Chondrocyte (in vitro differentiated cells): ENCODE measurements around the gene UBASH3A. TPM values are rescaled to one million over a fixed set of nuclear protein-coding genes. Genes with fewer than 3 reads are reported as not detected.

Experiments used
- DNase-seq: peaks from one replicate; pipeline ENCODE4 v3.0.0; 2021; ENCODE audit warnings: mixed read lengths, low spot score
- H3K27ac Mint-ChIP-seq: one replicate; pipeline ENCODE4 v1.8.0; 2021; ENCODE audit warnings: mild to moderate bottlenecking, moderate library complexity, mixed read lengths; ENCODE audit not compliant: unreplicated experiment
- H3K27me3 Mint-ChIP-seq: 2 replicates; pipeline ENCODE4 v1.8.0; 2021; ENCODE audit warnings: low read depth, mixed read lengths
- H3K36me3 Mint-ChIP-seq: 2 replicates; pipeline ENCODE4 v1.8.0; 2021; ENCODE audit warnings: low read depth, mixed read lengths
- H3K4me1 Mint-ChIP-seq: 2 replicates; pipeline ENCODE4 v1.8.0; 2021; ENCODE audit warnings: low read depth, mild to moderate bottlenecking, mixed read lengths
- H3K4me3 Mint-ChIP-seq: one replicate; pipeline ENCODE4 v1.8.0; 2021; ENCODE audit warnings: mild to moderate bottlenecking, moderate library complexity, mixed read lengths; ENCODE audit not compliant: unreplicated experiment
- H3K9me3 Mint-ChIP-seq: 2 replicates; pipeline ENCODE4 v1.8.0; 2021; ENCODE audit warnings: low read depth, mixed read lengths
- total RNA-seq: library from RNA; stranded (reverse); gene quantifications from 3 replicates; pipeline ENCODE4 v1.2.1, GENCODE V29; 2021
- TF ChIP-seq, protein P1 (sequence below): fragments of 200-600 bp; sonication (generic); IDR thresholded peaks from 2 replicates; pipeline ENCODE4 v1.5.0; 2021; ENCODE audit warnings: antibody characterized with exemption, mild to moderate bottlenecking, moderate library complexity

The UBASH3A gene
- total RNA-seq, 1 donor from 2014 or later: not detected

GRCh38 chr21:42473498-42474042 lies 69.9 kb downstream of the UBASH3A start:
- no peak overlapping the region for H3K27ac Mint-ChIP-seq
- TF ChIP-seq, protein P1, sequence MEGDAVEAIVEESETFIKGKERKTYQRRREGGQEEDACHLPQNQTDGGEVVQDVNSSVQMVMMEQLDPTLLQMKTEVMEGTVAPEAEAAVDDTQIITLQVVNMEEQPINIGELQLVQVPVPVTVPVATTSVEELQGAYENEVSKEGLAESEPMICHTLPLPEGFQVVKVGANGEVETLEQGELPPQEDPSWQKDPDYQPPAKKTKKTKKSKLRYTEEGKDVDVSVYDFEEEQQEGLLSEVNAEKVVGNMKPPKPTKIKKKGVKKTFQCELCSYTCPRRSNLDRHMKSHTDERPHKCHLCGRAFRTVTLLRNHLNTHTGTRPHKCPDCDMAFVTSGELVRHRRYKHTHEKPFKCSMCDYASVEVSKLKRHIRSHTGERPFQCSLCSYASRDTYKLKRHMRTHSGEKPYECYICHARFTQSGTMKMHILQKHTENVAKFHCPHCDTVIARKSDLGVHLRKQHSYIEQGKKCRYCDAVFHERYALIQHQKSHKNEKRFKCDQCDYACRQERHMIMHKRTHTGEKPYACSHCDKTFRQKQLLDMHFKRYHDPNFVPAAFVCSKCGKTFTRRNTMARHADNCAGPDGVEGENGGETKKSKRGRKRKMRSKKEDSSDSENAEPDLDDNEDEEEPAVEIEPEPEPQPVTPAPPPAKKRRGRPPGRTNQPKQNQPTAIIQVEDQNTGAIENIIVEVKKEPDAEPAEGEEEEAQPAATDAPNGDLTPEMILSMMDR: no peak
- no peaks in the 10 kb centered on the region for H3K9me3 Mint-ChIP-seq
- no peak for DNase-seq
- H3K4me3 Mint-ChIP-seq: no peak overlapping the region
- peaks cover 2% of the 10 kb centered on the region for H3K27me3 Mint-ChIP-seq
- H3K4me1 Mint-ChIP-seq: peaks cover 11% of the 10 kb centered on the region
- no peaks in the 10 kb centered on the region for H3K36me3 Mint-ChIP-seq

DNA sequence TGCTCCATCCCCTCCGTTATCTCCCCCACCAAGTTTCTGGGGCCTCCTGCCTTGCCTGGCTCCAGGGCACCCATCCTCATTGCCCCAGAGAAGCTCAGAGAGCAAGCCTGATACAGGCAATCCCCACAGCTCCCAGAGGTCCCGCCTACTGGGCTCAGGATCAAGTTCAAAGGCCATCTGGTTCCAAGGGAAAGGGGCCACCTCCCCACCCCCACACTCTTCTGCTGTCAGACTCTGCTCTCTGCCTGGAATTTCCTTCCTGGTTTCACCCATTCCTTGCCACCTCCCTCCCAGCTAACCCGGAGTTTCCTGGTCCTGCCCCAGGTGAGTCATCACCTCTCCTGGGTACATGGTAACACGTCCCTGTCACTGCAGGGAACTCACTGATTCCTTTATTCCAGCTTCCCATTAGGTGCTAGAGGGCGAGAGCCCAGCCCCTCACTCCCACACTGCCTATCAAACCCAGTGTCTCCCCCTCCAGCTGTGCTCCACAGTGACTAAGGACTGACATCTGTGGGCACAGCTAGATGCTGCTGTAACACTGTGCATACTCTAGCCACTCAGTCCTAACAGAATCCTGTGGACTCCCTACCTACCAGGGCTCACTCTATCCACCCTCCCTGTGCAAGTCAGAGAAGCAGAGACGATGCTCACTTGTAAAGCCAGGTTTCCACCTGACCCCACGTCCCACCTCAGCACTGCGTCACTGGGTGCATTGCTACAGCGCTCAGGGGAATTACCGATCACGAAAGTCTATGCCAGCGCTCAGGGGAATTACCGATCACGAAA lies 70.5 kb downstream of the UBASH3A start:
- Mint-ChIP-seq H3K36me3 (no peaks in the 10 kb centered on the region), H3K4me1 (peaks cover 11% of the 10 kb centered on the region), H3K9me3 (no peaks in the 10 kb centered on the region), H3K27ac (no peak overlapping the region), H3K4me3 (no peak overlapping the region), H3K27me3 (no peaks in the 10 kb centered on the region)
- TF ChIP-seq, protein P1: no peak
- no peak for DNase-seq

DNA sequence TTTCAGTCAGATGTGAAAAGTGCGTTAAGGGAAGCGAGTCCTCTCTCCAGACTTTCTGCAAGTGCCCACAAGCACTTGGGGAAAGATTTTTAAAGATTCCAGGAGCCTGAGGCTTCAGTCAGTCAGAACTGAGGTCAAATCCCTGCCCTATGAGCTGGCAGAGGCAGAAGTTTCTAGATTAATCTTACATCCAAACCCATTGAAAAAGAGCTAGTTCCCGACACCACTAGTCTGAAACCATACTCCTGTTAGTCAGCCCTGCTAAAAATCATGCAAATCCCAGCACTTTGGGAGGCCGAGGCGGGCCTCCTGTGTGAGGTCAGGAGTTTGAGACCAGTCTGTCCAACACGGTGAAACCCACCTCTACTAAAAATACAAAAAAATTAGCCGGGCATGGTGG lies 71.3 kb downstream of the UBASH3A start:
- TF ChIP-seq, protein P1: no peak
- H3K27me3 Mint-ChIP-seq: no peaks in the 10 kb centered on the region
- H3K36me3 Mint-ChIP-seq: peaks cover 1% of the 10 kb centered on the region
- DNase-seq: no peak
- H3K4me1 Mint-ChIP-seq: peaks cover 11% of the 10 kb centered on the region
- no peaks in the 10 kb centered on the region for H3K9me3 Mint-ChIP-seq
- peak overlapping the region; percentile 41 for H3K27ac Mint-ChIP-seq
- no peak overlapping the region for H3K4me3 Mint-ChIP-seq

DNA sequence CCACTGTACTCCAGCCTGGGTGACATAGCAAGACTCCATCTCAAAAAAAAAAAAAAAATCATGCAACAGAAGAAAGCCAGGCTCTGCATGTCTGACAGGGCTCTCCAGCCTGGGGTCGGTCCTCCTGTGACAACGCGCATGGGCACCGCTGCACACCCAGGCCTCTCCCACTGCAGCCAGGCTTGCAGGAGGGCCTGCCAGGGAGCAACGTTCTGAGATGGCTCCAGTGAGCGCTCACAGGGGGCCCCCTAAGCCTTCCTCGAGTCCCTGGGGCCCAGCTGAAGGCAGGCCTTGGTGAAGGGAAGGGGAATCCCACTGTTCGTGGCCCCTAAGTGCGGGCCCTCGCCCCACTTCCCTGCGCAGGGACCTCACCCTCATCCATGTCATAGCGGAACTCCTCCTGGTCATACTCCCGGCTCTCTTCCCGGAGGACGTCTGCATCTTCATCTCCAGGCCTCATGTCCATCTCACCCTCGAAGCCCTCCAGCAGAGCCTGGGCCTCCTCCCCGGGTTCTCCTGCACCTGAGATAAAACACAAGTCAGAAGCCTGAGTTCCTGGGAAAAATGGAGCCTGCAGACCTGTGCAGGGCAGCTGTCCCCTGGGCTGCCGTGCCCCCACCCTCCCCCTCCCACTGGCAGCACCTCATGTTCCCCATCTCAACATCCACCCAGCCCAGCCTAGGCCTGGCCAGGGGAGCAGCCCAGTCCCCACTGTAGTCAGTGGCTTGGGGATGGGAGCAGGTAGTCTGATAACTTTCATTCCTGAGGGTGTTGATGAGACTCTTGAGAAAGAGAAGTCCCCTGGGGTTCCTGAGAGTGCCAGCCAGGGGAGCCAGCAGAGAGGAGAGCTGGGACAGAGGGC lies 72.1 kb downstream of the UBASH3A start:
- no peaks in the 10 kb centered on the region for H3K9me3 Mint-ChIP-seq
- no peak for DNase-seq

More for the DNA sequence above, 72.1 kb downstream of the UBASH3A start:
- no peak overlapping the region for H3K4me3 Mint-ChIP-seq
- H3K36me3 Mint-ChIP-seq: peaks cover 2% of the 10 kb centered on the region
- no peak overlapping the region for H3K27ac Mint-ChIP-seq
- TF ChIP-seq, protein P1: no peak
- H3K27me3 Mint-ChIP-seq: no peaks in the 10 kb centered on the region
- peaks cover 11% of the 10 kb centered on the region for H3K4me1 Mint-ChIP-seq
